B cell (primary cell): ENCODE data around the gene UBAP1L. TPM values are rescaled to one million over a fixed set of nuclear protein-coding genes. Genes with fewer than 3 reads are reported as not detected.

Experiments used
- ATAC-seq: fragments of 200-7000 bp; cut with Tn5 transposase; one replicate; pipeline ENCODE4 v1.10.0; 2021; ENCODE audit warnings: low read depth, mild to moderate bottlenecking, moderate number of reproducible peaks, moderate library complexity
- CTCF ChIA-PET: fragments of 350-600 bp; sonication (Branson Sonifier 250); formaldehyde crosslinking; loops from one replicate; lab custom pipeline; 2021; ENCODE audit warnings: antibody characterized with exemption, inconsistent platforms; lab: Charles Lee
- POLR2A ChIA-PET: fragments of 350-600 bp; sonication (Branson Sonifier 250); formaldehyde crosslinking; loops from one replicate; lab custom pipeline; 2021; ENCODE audit warnings: antibody characterized with exemption; lab: Charles Lee
- DNase-seq: peaks from one replicate; pipeline ENCODE4 v3.0.0; 2013
- H2AFZ ChIP-seq: 2 replicates; pipeline ENCODE4 v1.6.1; 2012; ENCODE audit warnings: mild to moderate bottlenecking, low read depth, low read length; ENCODE audit not compliant: insufficient read depth, poor library complexity, severe bottlenecking
- H3K27ac ChIP-seq, 2 donors: 1 replicate in 1 of 2; 2 replicates in 1 of 2; pipeline ENCODE4 v1.5.1; 2012 to 2013; ENCODE audit warnings: low read length in 2 of 2, mild to moderate bottlenecking in 2 of 2, moderate library complexity in 1 of 2
- H3K27me3 ChIP-seq, 4 experiments: fragments of 200-600 bp in 1 of 4; sonication (generic) in 1 of 4; replicated peaks in 1 of 4; 1 replicate in 2 of 4; 2 replicates in 2 of 4; pipeline versions ENCODE4 v1.6.1 to v1.7.0; 2013 to 2016; ENCODE audit warnings: low read length in 3 of 4, mild to moderate bottlenecking in 2 of 4, mixed read lengths in 1 of 4, moderate library complexity in 1 of 4; ENCODE audit not compliant: insufficient read depth in 4 of 4, control insufficient read depth in 3 of 4; ENCODE audit errors: control extremely low read depth in 1 of 4
- H3K36me3 ChIP-seq, 2 experiments: replicated peaks in 1 of 2; 1 replicate in 1 of 2; 2 replicates in 1 of 2; pipeline versions ENCODE4 v1.6.1 to v1.7.1; 2013; ENCODE audit warnings: low read length in 1 of 2; ENCODE audit not compliant: insufficient read depth in 2 of 2, control insufficient read depth in 1 of 2; ENCODE audit errors: control extremely low read depth in 1 of 2, extremely low read depth in 1 of 2
- H3K4me1 ChIP-seq, 2 donors: fragments of 200-600 bp in 1 of 2; sonication (generic) in 1 of 2; 1 replicate in 1 of 2; 2 replicates in 1 of 2; pipeline versions ENCODE4 v1.5.1 to v1.6.1; 2013 to 2017; ENCODE audit warnings: low read length in 2 of 2; ENCODE audit not compliant: control insufficient read depth in 2 of 2, insufficient read depth in 2 of 2
- H3K4me2 ChIP-seq: replicated peaks from 2 replicates; pipeline ENCODE3; 2012; ENCODE audit warnings: mild to moderate bottlenecking, low read depth, low read length; ENCODE audit not compliant: poor library complexity, severe bottlenecking
- H3K4me3 ChIP-seq, 5 experiments: fragments of 200-600 bp in 1 of 5; sonication (generic) in 1 of 5; 1 replicate in 3 of 5; 2 replicates in 2 of 5; pipeline versions ENCODE4 v1.5.1 to v1.7.0; 2011 to 2016; ENCODE audit warnings: low read length in 4 of 5, mild to moderate bottlenecking in 4 of 5, low read depth in 2 of 5, control low read depth in 1 of 5, moderate library complexity in 1 of 5; ENCODE audit not compliant: insufficient read depth in 1 of 5; ENCODE audit errors: control extremely low read depth in 1 of 5, extremely low read depth in 1 of 5
- H3K79me2 ChIP-seq: fragments of 200-600 bp; sonication (generic); one replicate; pipeline ENCODE4 v1.6.0; 2016; ENCODE audit warnings: low read length; ENCODE audit not compliant: control insufficient read depth, insufficient read depth
- H3K9ac ChIP-seq: fragments of 200-600 bp; sonication (generic); 2 replicates; pipeline ENCODE4 v1.6.1; 2017; ENCODE audit warnings: mild to moderate bottlenecking, low read length, moderate library complexity
- H3K9me3 ChIP-seq, 3 donors: one replicate each; pipeline versions ENCODE4 v1.6.1 to v1.7.1; 2013; ENCODE audit warnings: low read length in 2 of 3; ENCODE audit not compliant: control insufficient read depth in 2 of 3, insufficient read depth in 1 of 3; ENCODE audit errors: control extremely low read depth in 1 of 3
- H4K20me1 ChIP-seq: 2 replicates; pipeline ENCODE4 v1.6.0; 2012; ENCODE audit warnings: mild to moderate bottlenecking, low read length; ENCODE audit not compliant: insufficient read depth, control insufficient read depth, poor library complexity, severe bottlenecking
- H3K27ac Mint-ChIP-seq: one replicate; pipeline ENCODE4 v1.8.0; 2021; ENCODE audit warnings: mixed read lengths
- H3K27me3 Mint-ChIP-seq: one replicate; pipeline ENCODE4 v1.8.0; 2021; ENCODE audit warnings: mixed read lengths
- H3K4me1 Mint-ChIP-seq: one replicate; pipeline ENCODE4 v1.8.0; 2021; ENCODE audit warnings: mixed read lengths
- H3K4me3 Mint-ChIP-seq: one replicate; pipeline ENCODE4 v1.8.0; 2021; ENCODE audit warnings: mixed read lengths
- H3K9me3 Mint-ChIP-seq: one replicate; pipeline ENCODE4 v1.8.0; 2022; ENCODE audit warnings: mixed read lengths; ENCODE audit not compliant: insufficient read depth
- EZH2 ChIP-seq: IDR thresholded peaks from 2 replicates; pipeline ENCODE4 v1.6.1; 2012; ENCODE audit warnings: borderline replicate concordance, low read depth, mild to moderate bottlenecking, moderate library complexity, low read length; ENCODE audit not compliant: insufficient read depth, poor library complexity, severe bottlenecking
- WGBS: methylation state at CpG from one replicate; pipeline ENCODE4 v1.1.5; 2013; ENCODE audit warnings: missing lambda C conversion rate; ENCODE audit not compliant: insufficient coverage; 5-methylcytosine and 5-hydroxymethylcytosine counted together
- intact Hi-C: fragments of 100-400 bp; cut with micrococcal nuclease; formaldehyde crosslinking; loops from one replicate; pipeline ENCODE4 v1.10.0; 2022
- polyA plus RNA-seq: library from polyadenylated mRNA; depleted of rRNA; stranded (reverse); fragments of >200 nt; gene quantifications from 2 replicates; pipeline ENCODE4 v1.2.3, GENCODE V29; 2012
- total RNA-seq, 2 donors: library from RNA; stranded (reverse); fragments of 120-200 nt in 1 of 2; gene quantifications; 1 replicate in 1 of 2; 2 replicates in 1 of 2; pipeline versions ENCODE4 v1.2.3 to v1.2.4, GENCODE V29; 2013 to 2022
- TF ChIP-seq, protein P1 (sequence below): fragments of 200-600 bp; IDR thresholded peaks from one replicate; pipeline ENCODE4 v1.8.0; 2022; ENCODE audit warnings: antibody characterized with exemption, mild to moderate bottlenecking

Gene UBAP1L
- total and polyA plus RNA-seq, 2 donors (not counting 1 experiment from before 2014, with no cell fraction given), result 8.5 to 18.4 TPM

DNA sequence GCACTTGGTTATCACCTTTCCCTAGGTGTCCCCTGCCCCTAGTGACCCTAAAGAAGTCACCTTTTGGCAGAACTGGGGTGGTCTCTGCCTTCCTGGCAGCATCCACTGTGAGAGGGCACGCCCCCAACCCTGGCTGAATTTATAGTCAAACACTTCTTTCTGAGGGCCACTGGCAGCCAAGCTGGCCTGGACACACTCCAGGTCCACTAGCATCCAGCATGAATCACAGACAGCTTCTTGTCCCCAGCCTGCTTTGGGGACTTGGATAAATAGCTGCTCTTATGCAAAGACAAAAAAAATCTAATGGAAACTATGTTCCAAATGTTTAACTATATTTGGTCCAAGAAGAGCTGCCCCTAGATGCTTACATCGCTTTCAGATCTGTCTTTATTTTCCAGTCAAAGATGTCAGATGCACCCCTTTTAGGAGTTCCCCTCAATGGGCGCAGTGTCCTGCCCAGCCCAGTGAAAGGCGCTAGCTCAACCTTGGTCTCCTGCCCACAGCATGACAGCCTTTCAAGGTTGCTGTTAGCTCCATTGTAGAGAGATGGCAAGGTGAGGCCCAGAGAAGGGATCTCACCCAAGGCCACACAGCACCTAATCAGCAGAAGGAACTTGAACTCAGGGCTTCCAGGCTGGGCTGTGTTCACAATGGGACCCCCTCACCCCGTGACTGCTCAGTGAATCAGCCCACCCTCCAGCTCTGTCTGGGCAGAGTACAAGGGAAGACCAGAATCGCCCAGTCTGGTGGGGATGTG lies 54.2 kb downstream of the UBAP1L start:
- Histone ChIP-seq H3K4me1 (no peaks in the 10 kb centered on the region), H3K79me2 (no peaks in the 10 kb centered on the region), H3K36me3 (no peaks in the 10 kb centered on the region), H3K4me3 (no peak overlapping the region), H3K9me3 (peaks cover 0 to 4% (median 0%) of the 10 kb centered on the region in 3 donors), H2AFZ (no peak overlapping the region), H3K27me3 (peaks cover 0 to 8% (median 2%) of the 10 kb centered on the region in 4 experiments), H3K27ac (no peak overlapping the region), H3K9ac (no peak overlapping the region), H3K4me2 (no peak overlapping the region), H4K20me1 (no peaks in the 10 kb centered on the region)
- Mint-ChIP-seq H3K27ac (no peak overlapping the region), H3K4me1 (no peaks in the 10 kb centered on the region), H3K4me3 (no peak overlapping the region), H3K9me3 (no peaks in the 10 kb centered on the region), H3K27me3 (peaks cover 11% of the 10 kb centered on the region)
- 95% methylated on average over 5 of the region's 6 CpGs for WGBS
- ChIA-PET POLR2A (no interaction called here), CTCF (no interaction called here)
- DNase-seq (no peak), ATAC-seq (no peak)
- TF ChIP-seq EZH2, result no peak
- TF ChIP-seq, protein P1, sequence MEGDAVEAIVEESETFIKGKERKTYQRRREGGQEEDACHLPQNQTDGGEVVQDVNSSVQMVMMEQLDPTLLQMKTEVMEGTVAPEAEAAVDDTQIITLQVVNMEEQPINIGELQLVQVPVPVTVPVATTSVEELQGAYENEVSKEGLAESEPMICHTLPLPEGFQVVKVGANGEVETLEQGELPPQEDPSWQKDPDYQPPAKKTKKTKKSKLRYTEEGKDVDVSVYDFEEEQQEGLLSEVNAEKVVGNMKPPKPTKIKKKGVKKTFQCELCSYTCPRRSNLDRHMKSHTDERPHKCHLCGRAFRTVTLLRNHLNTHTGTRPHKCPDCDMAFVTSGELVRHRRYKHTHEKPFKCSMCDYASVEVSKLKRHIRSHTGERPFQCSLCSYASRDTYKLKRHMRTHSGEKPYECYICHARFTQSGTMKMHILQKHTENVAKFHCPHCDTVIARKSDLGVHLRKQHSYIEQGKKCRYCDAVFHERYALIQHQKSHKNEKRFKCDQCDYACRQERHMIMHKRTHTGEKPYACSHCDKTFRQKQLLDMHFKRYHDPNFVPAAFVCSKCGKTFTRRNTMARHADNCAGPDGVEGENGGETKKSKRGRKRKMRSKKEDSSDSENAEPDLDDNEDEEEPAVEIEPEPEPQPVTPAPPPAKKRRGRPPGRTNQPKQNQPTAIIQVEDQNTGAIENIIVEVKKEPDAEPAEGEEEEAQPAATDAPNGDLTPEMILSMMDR, result no peak
- intact Hi-C loops, result no loop called here

DNA sequence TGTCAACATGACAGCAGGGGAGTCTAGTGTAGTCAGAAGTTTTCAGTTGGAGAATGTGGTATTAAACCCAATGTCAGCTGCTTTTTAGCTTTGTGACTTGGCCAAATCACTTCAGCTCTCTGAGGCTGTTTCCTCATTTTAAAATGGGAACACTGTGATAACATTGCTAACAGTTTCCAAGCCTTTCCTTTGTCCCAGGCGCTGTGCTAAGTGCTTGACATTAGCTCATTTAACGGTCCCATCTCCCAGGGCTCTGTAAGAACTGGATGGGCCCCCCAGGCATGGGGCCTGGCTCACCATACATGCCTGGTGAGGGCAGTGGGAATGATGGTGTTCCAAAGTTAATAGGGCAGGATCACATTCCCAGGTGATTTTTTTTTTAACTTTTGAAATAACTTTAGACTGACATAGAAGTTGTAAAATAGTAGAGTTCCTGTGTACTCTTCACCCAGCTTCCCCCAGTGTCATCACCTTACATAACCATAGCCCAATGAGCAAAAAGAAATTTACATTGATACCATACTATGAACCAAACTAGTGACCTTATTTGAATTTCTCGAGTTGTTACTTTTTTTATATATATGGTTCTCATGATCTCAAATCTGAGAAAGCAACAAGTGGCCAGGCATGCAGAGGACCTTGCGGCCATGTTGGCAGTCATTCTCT lies 54.9 kb downstream of the UBAP1L start:
- no peaks in the 10 kb centered on the region for H3K4me1 Mint-ChIP-seq
- TF ChIP-seq, protein P1, result no peak
- no peak for TF ChIP-seq EZH2
- DNase-seq, result no peak
- Histone ChIP-seq H3K27me3 (peaks cover 0 to 2% (median under 1%) of the 10 kb centered on the region in 4 experiments), H3K9ac (no peak overlapping the region), H3K4me1 (no peaks in the 10 kb centered on the region), H3K36me3 (no peaks in the 10 kb centered on the region), H2AFZ (no peak overlapping the region), H3K9me3 (peaks cover 0 to 4% (median 0%) of the 10 kb centered on the region in 3 donors), H3K27ac (no peak overlapping the region), H3K4me2 (no peak overlapping the region), H4K20me1 (no peaks in the 10 kb centered on the region), H3K4me3 (no peak overlapping the region), H3K79me2 (no peaks in the 10 kb centered on the region)
- WGBS, result 70% methylated on average over 3 of the region's 4 CpGs
- POLR2A ChIA-PET, result no interaction called here
- H3K27me3 Mint-ChIP-seq, result peaks cover 4% of the 10 kb centered on the region
- H3K9me3 Mint-ChIP-seq, result no peaks in the 10 kb centered on the region
- H3K4me3 Mint-ChIP-seq, result no peak overlapping the region
- intact Hi-C loops, result no loop called here
- no peak for ATAC-seq
- no peak overlapping the region for H3K27ac Mint-ChIP-seq
- CTCF ChIA-PET, result no interaction called here
